ENCODE measurements around the gene PDK2.

GRCh38 chr17:50157891-50158290 is 62.7 kb downstream of the PDK2 start:
- TF ChIP-seq POLR2AphosphoS5 (IDR thresholded peaks at IDR 0.05; ENCODE audit: low read depth, low read length) (no peak), POLR2A (IDR thresholded peaks at IDR 0.05; ENCODE audit: low read depth, low read length) (no peak), TAF1 (IDR thresholded peaks at IDR 0.05; ENCODE audit: low read depth, low read length) (no peak), POU2F2 (IDR thresholded peaks at IDR 0.05; ENCODE audit: low read depth, low read length) (no peak), SPI1 (IDR thresholded peaks at IDR 0.05; ENCODE audit: low read depth, low read length) (no peak), PAX5 (IDR thresholded peaks at IDR 0.05; ENCODE audit: insufficient read depth, low read length, severe bottlenecking) (no peak)

All from GM12891 (cell line).